HepG2 (cell line): Measurements from ENCODE around the gene PROX2. TPM values are rescaled to one million over a fixed set of nuclear protein-coding genes. Genes with fewer than 3 reads are reported as not detected.

Source experiments
- ATAC-seq: fragments of 200-7000 bp; cut with Tn5 transposase; 3 replicates; pipeline ENCODE4 v1.9.1; 2020; ENCODE audit warnings: mild to moderate bottlenecking, moderate library complexity
- BruUV-seq: library from RNA; stranded (reverse); fragments of 400-500 nt; replicated peaks from 2 replicates; lab custom pipeline; 2021; lab: Mats Ljungman, UMichigan
- CTCF ChIA-PET: fragments of 300-600 bp; formaldehyde crosslinking; extraction: SDS; loops from one replicate; lab custom pipeline; 2021; ENCODE audit warnings: low total read pairs, inconsistent platforms, low intra/inter-chr PET ratio; lab: Yijun Ruan, JAX
- POLR2A ChIA-PET: fragments of 350-600 bp; sonication (Branson Sonifier 250); formaldehyde crosslinking; loops from one replicate; lab custom pipeline; 2020; ENCODE audit warnings: antibody characterized with exemption, inconsistent platforms; lab: Yijun Ruan, JAX
- DNase-seq: peaks from one replicate; pipeline ENCODE4 v3.0.0-alpha.2; 2015; ENCODE audit warnings: low spot score
- FAIRE-seq: peaks from 3 replicates; lab custom pipeline; 2011; peaks lifted over from hg19 to GRCh38; lab: Jason Lieb, UNC
- H2AFZ ChIP-seq: one replicate; pipeline ENCODE4 v1.6.1; 2011; ENCODE audit warnings: low read length, inconsistent platforms
- H3K27ac ChIP-seq: fragments of 300-600 bp; 3 replicates; pipeline ENCODE4 v1.8.0; 2011; ENCODE audit warnings: mixed run types, mild to moderate bottlenecking, mixed read lengths, low read length, inconsistent platforms; ENCODE audit not compliant: insufficient read depth; ENCODE audit errors: extremely low read length
- H3K27me3 ChIP-seq, 2 experiments: fragments of 200-600 bp in 1 of 2; 2 replicates in 1 of 2; 3 replicates in 1 of 2; pipeline versions ENCODE4 v1.6.0 to v1.8.0; 2011; ENCODE audit warnings: low read length in 2 of 2, mild to moderate bottlenecking in 2 of 2, moderate library complexity in 2 of 2, inconsistent platforms in 1 of 2; ENCODE audit not compliant: insufficient read depth in 2 of 2, control insufficient read depth in 1 of 2
- H3K36me3 ChIP-seq, 2 experiments: fragments of 200-600 bp in 1 of 2; replicated peaks in 1 of 2; 2 replicates in 1 of 2; 3 replicates in 1 of 2; pipeline versions ENCODE4 v1.5.1 to v1.8.0; 2011; ENCODE audit warnings: low read length in 2 of 2, inconsistent platforms in 1 of 2; ENCODE audit not compliant: insufficient read depth in 2 of 2, control insufficient read depth in 1 of 2
- H3K4me1 ChIP-seq: 2 replicates; pipeline ENCODE4 v1.5.1; 2012; ENCODE audit warnings: low read length, inconsistent platforms; ENCODE audit not compliant: insufficient read depth
- H3K4me2 ChIP-seq: 2 replicates; pipeline ENCODE4 v1.6.0; 2011; ENCODE audit warnings: low read depth, low read length, inconsistent platforms
- H3K4me3 ChIP-seq, 3 experiments: fragments of 200-600 bp in 1 of 3; sonication (generic), shearing (Covaris generic) in 1 of 3; replicated peaks in 1 of 3; 2 replicates each; pipeline ENCODE4 v1.5.1; 2011 to 2016; ENCODE audit warnings: low read length in 3 of 3, inconsistent platforms in 2 of 3, low read depth in 2 of 3, mild to moderate bottlenecking in 2 of 3, control low read depth in 1 of 3, mixed read lengths in 1 of 3; ENCODE audit not compliant: insufficient read depth in 1 of 3
- H3K79me2 ChIP-seq: one replicate; pipeline ENCODE4 v1.6.1; 2011; ENCODE audit warnings: low read length, inconsistent platforms; ENCODE audit not compliant: insufficient read depth
- H3K9ac ChIP-seq: 2 replicates; pipeline ENCODE4 v1.6.0; 2011; ENCODE audit warnings: mild to moderate bottlenecking, low read depth, low read length, inconsistent platforms; ENCODE audit not compliant: insufficient read depth
- H3K9me3 ChIP-seq: 2 replicates; pipeline ENCODE4 v1.5.1; 2012; ENCODE audit warnings: mild to moderate bottlenecking, low read length
- H4K20me1 ChIP-seq: 2 replicates; pipeline ENCODE4 v1.6.0; 2011; ENCODE audit warnings: inconsistent platforms, mild to moderate bottlenecking, low read length, moderate library complexity; ENCODE audit not compliant: insufficient read depth
- ATAD3A ChIP-seq: sonication (generic); formaldehyde crosslinking; IDR thresholded peaks from 2 replicates; pipeline ENCODE4 v1.4.0; 2020; ENCODE audit warnings: missing genetic modification reagents
- FOSL2 ChIP-seq: sonication (generic); formaldehyde crosslinking; IDR thresholded peaks from 2 replicates; pipeline ENCODE4 v1.4.0; 2020; ENCODE audit warnings: missing genetic modification reagents
- FOXA1 ChIP-seq, 2 experiments: fragments of 450-650 bp in 1 of 2; sonication (generic) in 1 of 2; formaldehyde crosslinking in 1 of 2; IDR thresholded peaks; 2 replicates each; pipeline versions ENCODE4 v1.4.0 to v1.6.1; 2016 to 2020; ENCODE audit warnings: missing genetic modification reagents in 1 of 2
- FOXP1 ChIP-seq, 2 experiments: fragments of 450-650 bp in 1 of 2; IDR thresholded peaks; 2 replicates each; pipeline ENCODE4 v1.6.1; 2017 to 2018; ENCODE audit warnings: antibody characterized with exemption in 1 of 2
- MAX ChIP-seq: IDR thresholded peaks from 2 replicates; pipeline ENCODE4 v1.6.1; 2012; ENCODE audit warnings: inconsistent platforms
- REST ChIP-seq, 2 experiments: IDR thresholded peaks; 2 replicates each; pipeline ENCODE4 v1.6.1; 2011 to 2012; ENCODE audit warnings: low read length in 2 of 2, borderline replicate concordance in 1 of 2, low read depth in 1 of 2, mild to moderate bottlenecking in 1 of 2, moderate library complexity in 1 of 2
- TP53 ChIP-seq: sonication (generic); formaldehyde crosslinking; conservative IDR thresholded peaks from 2 replicates; pipeline ENCODE4 v1.4.0; 2020; ENCODE audit warnings: missing genetic modification reagents
- ZBTB8A ChIP-seq: sonication (generic); formaldehyde crosslinking; IDR thresholded peaks from 2 replicates; pipeline ENCODE4 v1.4.0; 2020; ENCODE audit warnings: mild to moderate bottlenecking, low read depth, missing genetic modification reagents, borderline replicate concordance
- ZFP36L2 ChIP-seq: sonication (generic); formaldehyde crosslinking; IDR thresholded peaks from 2 replicates; pipeline ENCODE4 v1.4.0; 2020; ENCODE audit warnings: missing genetic modification reagents
- ZNF234 ChIP-seq: sonication (generic); formaldehyde crosslinking; conservative IDR thresholded peaks from 2 replicates; pipeline ENCODE4 v1.5.1; 2020; ENCODE audit warnings: mild to moderate bottlenecking, missing genetic modification reagents
- ZNF543 ChIP-seq: sonication (generic); formaldehyde crosslinking; IDR thresholded peaks from 2 replicates; pipeline ENCODE4 v1.4.0; 2020; ENCODE audit warnings: mild to moderate bottlenecking, missing genetic modification reagents
- ZNF576 ChIP-seq: sonication (generic); formaldehyde crosslinking; IDR thresholded peaks from 2 replicates; pipeline ENCODE4 v1.4.0; 2020; ENCODE audit warnings: mild to moderate bottlenecking, missing genetic modification reagents
- ZNF577 ChIP-seq: sonication (generic); formaldehyde crosslinking; IDR thresholded peaks from 2 replicates; pipeline ENCODE4 v1.4.0; 2020; ENCODE audit warnings: mild to moderate bottlenecking, low read depth, missing genetic modification reagents, borderline replicate concordance
- WGBS: methylation state at CpG from one replicate; pipeline ENCODE4 v1.1.6; 2017; ENCODE audit warnings: low lambda C conversion rate; 5-methylcytosine and 5-hydroxymethylcytosine counted together
- in situ Hi-C: cut with HindIII; loops from 2 replicates; pipeline ENCODE4 v1.10.0; 2017; ENCODE audit warnings: low pct_unique_long_range_greater_than_20kb; ENCODE audit not compliant: extremely low pct_ligation_motif_present
- intact Hi-C: fragments of 100-400 bp; cut with micrococcal nuclease; formaldehyde crosslinking; loops from one replicate; pipeline ENCODE4 v1.10.0; 2022; ENCODE audit not compliant: unreplicated experiment
- polyA plus RNA-seq, 8 experiments: library from polyadenylated mRNA; depleted of rRNA in 3 of 8; stranded (reverse) in 7 of 8; unstranded in 1 of 8; fragments of >200 nt; fragmentation: Illumina TruSeq in 4 of 8; extraction: Trizol in 4 of 8; gene quantifications; 2 replicates each; pipeline versions ENCODE4 v1.2.1 to v1.2.3, GENCODE V29; 2011 to 2016; ENCODE audit warnings: low read depth in 4 of 8, missing spikeins in 1 of 8, mixed read lengths in 1 of 8; ENCODE audit not compliant: insufficient read depth in 1 of 8
- total RNA-seq, 5 experiments: library from RNA; depleted of rRNA; stranded (reverse); fragments of >200 nt; fragmentation: Illumina TruSeq; extraction: Trizol; gene quantifications; 2 replicates each; pipeline ENCODE4 v1.2.3, GENCODE V29; 2016; ENCODE audit warnings: low read depth in 1 of 5

Gene PROX2
- total and polyA plus RNA-seq, 2 of the 13 experiments (the other 11 are each of a cell fraction or from before 2014, with no cell fraction given): not detected

GRCh38 chr14:74911221-74911620, 35.3 kb upstream of the PROX2 start:
- in situ Hi-C loops: loop anchor here (5.0 kb wide), 1 partner anchor 181 kb away; no protein-coding TSS in a partner anchor

More at GRCh38 chr14:74911221-74911620, 35.3 kb upstream of the PROX2 start:
- Histone ChIP-seq H3K9ac (no peak overlapping the region), H4K20me1 (no peaks in the 10 kb centered on the region), H3K36me3 (no peaks in the 10 kb centered on the region), H3K4me3 (no peak overlapping the region), H3K4me1 (peaks cover 11% of the 10 kb centered on the region; the same call in 1 of the 2 replicates), H3K4me2 (no peak overlapping the region), H3K27me3 (no peaks in the 10 kb centered on the region), H3K79me2 (no peaks in the 10 kb centered on the region), H3K9me3 (no peaks in the 10 kb centered on the region), H3K27ac (no peak overlapping the region), H2AFZ (no peak overlapping the region)
- intact Hi-C loops: no loop called here
- TF ChIP-seq ZBTB8A (CRISPR knock-in tag) (no peak), ZNF234 (CRISPR knock-in tag) (no peak), FOXA1 (IDR thresholded peaks at IDR 0.05) (no peak), FOXA1 (CRISPR knock-in tag; IDR thresholded peaks at IDR 0.05) (no peak), FOXP1 (IDR thresholded peaks at IDR 0.05) (no peak), FOXP1 (CRISPR knock-in tag; IDR thresholded peaks at IDR 0.05) (no peak), REST (IDR thresholded peaks at IDR 0.05; ENCODE audit: borderline replicate concordance in 1 of 2, low read depth in 1 of 2, low read length in 2 of 2) (no peak), TP53 (CRISPR knock-in tag) (no peak), ZFP36L2 (CRISPR knock-in tag) (no peak), MAX (no peak), ZNF543 (no peak), ZNF576 (CRISPR knock-in tag) (no peak), ATAD3A (CRISPR knock-in tag) (no peak), FOSL2 (CRISPR knock-in tag) (no peak), ZNF577 (CRISPR knock-in tag) (no peak)
- CTCF ChIA-PET: no interaction called here
- BruUV-seq: no TSS peak
- DNase-seq (no peak), ATAC-seq (no peak), FAIRE-seq (no peak)
- POLR2A ChIA-PET: interaction anchor here (1.5 kb wide), 1 partner anchor 11 kb away, joined by 5 read pairs; the partner anchor contains the start of gene RPS6KL1
- no CpG with 5 or more reads among the region's 6 CpGs for WGBS
